SK-N-SH (cell line): ENCODE measurements around the gene MYBBP1A. TPM values are rescaled to one million over a fixed set of nuclear protein-coding genes. Genes with fewer than 3 reads are reported as not detected.

ENCODE experiments used
- CTCF ChIA-PET: fragments of 300-600, 350-600 bp; formaldehyde crosslinking; extraction: SDS; loops from one replicate; lab custom pipeline; 2021; lab: Yijun Ruan, JAX
- POLR2A ChIA-PET: fragments of 350-600 bp; sonication (Branson Sonifier 250); formaldehyde crosslinking; extraction: SDS; loops from one replicate; lab custom pipeline; 2020; ENCODE audit warnings: antibody characterized with exemption, inconsistent platforms; lab: Yijun Ruan, JAX
- DNase-seq: peaks from one replicate; pipeline ENCODE4 v3.0.0; 2012
- H2AFZ ChIP-seq: fragments of 200-600 bp; sonication (generic); 2 replicates; pipeline ENCODE4 v1.8.1; 2016; ENCODE audit warnings: antibody characterized with exemption, mild to moderate bottlenecking, low read depth
- H3F3A ChIP-seq: fragments of 200-600 bp; sonication (generic); replicated peaks from 2 replicates; pipeline ENCODE3; 2016; ENCODE audit warnings: antibody characterized with exemption, mild to moderate bottlenecking; ENCODE audit not compliant: insufficient read depth
- H3K27ac ChIP-seq, 2 experiments: fragments of 200-500 bp in 1 of 2; fragments of 200-600 bp in 1 of 2; sonication (Bioruptor generic) in 1 of 2; sonication (generic), shearing (Covaris generic) in 1 of 2; 2 replicates each; pipeline versions ENCODE4 v1.5.1 to v1.6.1; 2014 to 2016; ENCODE audit warnings: low read depth in 2 of 2, inconsistent platforms in 1 of 2, low read length in 1 of 2, mild to moderate bottlenecking in 1 of 2, mixed read lengths in 1 of 2
- H3K27me3 ChIP-seq: fragments of 200-600 bp; sonication (generic), shearing (Covaris generic); 2 replicates; pipeline ENCODE4 v1.6.1; 2016; ENCODE audit warnings: mixed run types; ENCODE audit not compliant: insufficient read depth
- H3K36me3 ChIP-seq, 2 experiments: fragments of 200-500 bp in 1 of 2; fragments of 200-600 bp in 1 of 2; sonication (Bioruptor generic) in 1 of 2; sonication (generic) in 1 of 2; replicated peaks in 1 of 2; 2 replicates each; pipeline versions ENCODE3 to v1.5.1; 2014 to 2016; ENCODE audit warnings: low read length in 1 of 2, mild to moderate bottlenecking in 1 of 2; ENCODE audit not compliant: insufficient read depth in 2 of 2, control insufficient read depth in 1 of 2
- H3K4me1 ChIP-seq, 2 experiments: fragments of 200-500 bp in 1 of 2; fragments of 200-600 bp in 1 of 2; sonication (Bioruptor generic) in 1 of 2; sonication (generic), shearing (Covaris generic) in 1 of 2; 2 replicates each; pipeline versions ENCODE4 v1.5.1 to v1.6.1; 2014 to 2016; ENCODE audit warnings: low read depth in 1 of 2, low read length in 1 of 2, mixed run types in 1 of 2; ENCODE audit not compliant: insufficient read depth in 2 of 2, control insufficient read depth in 1 of 2
- H3K4me2 ChIP-seq: fragments of 200-600 bp; sonication (generic), shearing (Covaris generic); 2 replicates; pipeline ENCODE4 v1.6.1; 2017; ENCODE audit warnings: mixed run types
- H3K4me3 ChIP-seq, 2 experiments: fragments of 200-500 bp in 1 of 2; fragments of 200-600 bp in 1 of 2; sonication (Bioruptor generic) in 1 of 2; sonication (generic), shearing (Covaris generic) in 1 of 2; 2 replicates each; pipeline versions ENCODE4 v1.5.1 to v1.8.1; 2014 to 2016; ENCODE audit warnings: low read depth in 2 of 2, inconsistent platforms in 1 of 2, low read length in 1 of 2, mild to moderate bottlenecking in 1 of 2, mixed read lengths in 1 of 2, moderate library complexity in 1 of 2
- H3K79me2 ChIP-seq: fragments of 200-600 bp; sonication (generic); 2 replicates; pipeline ENCODE4 v1.8.1; 2017; ENCODE audit warnings: mild to moderate bottlenecking; ENCODE audit not compliant: insufficient read depth
- H3K9ac ChIP-seq: fragments of 200-600 bp; sonication (generic); 2 replicates; pipeline ENCODE4 v1.6.1; 2017; ENCODE audit warnings: mixed run types
- H3K9me2 ChIP-seq: fragments of 200-600 bp; sonication (generic); 2 replicates; pipeline ENCODE4 v1.6.1; 2017; ENCODE audit warnings: mixed run types
- H3K9me3 ChIP-seq: fragments of 200-600 bp; sonication (generic); 2 replicates; pipeline ENCODE4 v1.6.1; 2017; ENCODE audit warnings: mixed run types, mild to moderate bottlenecking, moderate library complexity
- H4K20me1 ChIP-seq: fragments of 200-600 bp; sonication (generic); 2 replicates; pipeline ENCODE4 v1.6.1; 2017; ENCODE audit warnings: mild to moderate bottlenecking, mixed run types; ENCODE audit not compliant: insufficient read depth
- CHD2 ChIP-seq: fragments of 150-350 bp; IDR thresholded peaks from 2 replicates; pipeline ENCODE4 v1.6.1; 2018; ENCODE audit warnings: low read length; ENCODE audit not compliant: partially characterized antibody
- EP300 ChIP-seq, 2 experiments: IDR thresholded peaks; 2 replicates each; pipeline versions ENCODE4 v1.4.0 to v1.6.1; 2012; ENCODE audit warnings: borderline replicate concordance in 1 of 2, low read depth in 1 of 2, low read length in 1 of 2
- EZH2phosphoT487 ChIP-seq: fragments of 200-600 bp; sonication (generic); IDR thresholded peaks from 2 replicates; pipeline ENCODE4 v1.6.1; 2017; ENCODE audit warnings: low read depth, mixed run types, mild to moderate bottlenecking, antibody characterized with exemption, moderate library complexity, borderline replicate concordance
- FOSL2 ChIP-seq: IDR thresholded peaks from 2 replicates; pipeline ENCODE4 v1.4.0; 2012; ENCODE audit warnings: low read depth, mild to moderate bottlenecking, moderate library complexity, borderline replicate concordance
- FOXM1 ChIP-seq: IDR thresholded peaks from 2 replicates; pipeline ENCODE4 v1.4.0; 2012; ENCODE audit warnings: low read depth, mild to moderate bottlenecking
- GATA2 ChIP-seq: sonication (generic); formaldehyde crosslinking; IDR thresholded peaks from 2 replicates; pipeline ENCODE4 v1.5.0; 2020; ENCODE audit warnings: mild to moderate bottlenecking, missing genetic modification reagents
- MEF2A ChIP-seq: IDR thresholded peaks from 2 replicates; pipeline ENCODE4 v1.4.0; 2012; ENCODE audit warnings: low read depth, borderline replicate concordance
- TEAD4 ChIP-seq: IDR thresholded peaks from 2 replicates; pipeline ENCODE4 v1.4.0; 2012; ENCODE audit warnings: mild to moderate bottlenecking, borderline replicate concordance; ENCODE audit not compliant: insufficient read depth
- WGBS: methylation state at CpG from one replicate; pipeline ENCODE4 v1.1.6; 2017; ENCODE audit warnings: low lambda C conversion rate; 5-methylcytosine and 5-hydroxymethylcytosine counted together
- polyA plus RNA-seq, 3 experiments: library from polyadenylated mRNA; depleted of rRNA; stranded (reverse); fragments of >200 nt; gene quantifications; 2 replicates each; pipeline ENCODE4 v1.2.3, GENCODE V29; 2012
- TF ChIP-seq, protein P1 (sequence below): fragments of 150-350 bp; IDR thresholded peaks from 2 replicates; pipeline ENCODE4 v1.6.1; 2016; ENCODE audit warnings: mild to moderate bottlenecking, low read depth, low read length
- TF ChIP-seq, protein P2 (sequence below): fragments of 200-600 bp; sonication (generic); IDR thresholded peaks from 2 replicates; pipeline ENCODE4 v1.6.1; 2017; ENCODE audit warnings: antibody characterized with exemption, mild to moderate bottlenecking, moderate library complexity
- TF ChIP-seq, protein P3 (sequence below): fragments of 150-350 bp; IDR thresholded peaks from 2 replicates; pipeline ENCODE4 v1.6.1; 2017; ENCODE audit warnings: antibody characterized with exemption, low read length, low read depth, borderline replicate concordance
- TF ChIP-seq, protein P4 (sequence below): IDR thresholded peaks from 2 replicates; pipeline ENCODE4; 2012

The MYBBP1A gene
- polyA plus RNA-seq, 1 of the 3 experiments (the other 2 are of a cell fraction), result 93.0 TPM

DNA sequence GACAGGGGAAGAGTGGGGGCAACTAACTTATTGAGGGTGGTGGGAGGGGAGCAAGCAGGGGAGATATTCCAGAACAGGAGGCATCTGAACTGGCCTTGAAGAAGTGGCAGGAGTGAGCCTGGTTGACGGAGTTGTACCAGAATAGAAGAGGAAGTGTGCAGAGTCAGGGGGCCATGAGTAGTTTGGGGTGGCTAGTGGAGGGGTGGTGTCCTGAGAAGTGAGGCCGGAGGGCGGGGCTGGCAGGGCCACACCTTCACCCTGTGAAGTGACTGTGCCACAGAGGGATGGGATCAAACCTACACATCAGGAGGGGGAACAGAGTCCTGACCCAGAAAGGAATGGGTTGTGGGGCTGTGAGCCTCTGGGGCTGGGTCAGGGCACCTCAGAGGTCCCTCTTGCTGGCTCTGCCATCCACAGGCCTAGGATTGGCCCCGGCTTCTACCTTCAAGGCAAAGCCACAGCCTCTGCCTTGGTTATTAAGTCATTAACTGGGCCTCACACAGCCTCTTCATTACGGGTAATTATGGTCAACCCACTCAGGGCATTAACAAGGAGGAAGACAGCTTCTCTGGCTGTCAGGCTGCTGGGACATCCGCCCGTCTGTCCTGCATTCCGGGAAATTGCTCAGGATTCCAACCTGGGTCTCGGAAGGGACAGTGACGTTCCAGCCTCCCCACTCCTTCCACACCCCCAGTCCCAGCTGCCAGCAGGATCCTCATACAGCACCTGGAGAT, 43.8 kb downstream of the MYBBP1A start:
- Histone ChIP-seq H3K9me2 (no peaks in the 10 kb centered on the region), H3K4me1 (no peaks in the 10 kb centered on the region; a peak in 1 of 4 replicates), H3K9ac (no peak overlapping the region), H3K27me3 (no peaks in the 10 kb centered on the region), H3F3A (no peaks in the 10 kb centered on the region), H2AFZ (no peak overlapping the region), H3K9me3 (no peaks in the 10 kb centered on the region), H3K79me2 (no peaks in the 10 kb centered on the region), H4K20me1 (no peaks in the 10 kb centered on the region), H3K4me3 (no peak overlapping the region), H3K36me3 (no peaks in the 10 kb centered on the region), H3K4me2 (no peak overlapping the region), H3K27ac (no peak overlapping the region)
- POLR2A ChIA-PET, result no interaction called here
- CTCF ChIA-PET, result interaction anchor here (1.5 kb wide), 1 partner anchor 8 kb away, joined by 4 read pairs; no protein-coding TSS in a partner anchor
- DNase-seq, result no peak
- 79% methylated on average over 6 of the region's 10 CpGs for WGBS
- TF ChIP-seq, protein P1, sequence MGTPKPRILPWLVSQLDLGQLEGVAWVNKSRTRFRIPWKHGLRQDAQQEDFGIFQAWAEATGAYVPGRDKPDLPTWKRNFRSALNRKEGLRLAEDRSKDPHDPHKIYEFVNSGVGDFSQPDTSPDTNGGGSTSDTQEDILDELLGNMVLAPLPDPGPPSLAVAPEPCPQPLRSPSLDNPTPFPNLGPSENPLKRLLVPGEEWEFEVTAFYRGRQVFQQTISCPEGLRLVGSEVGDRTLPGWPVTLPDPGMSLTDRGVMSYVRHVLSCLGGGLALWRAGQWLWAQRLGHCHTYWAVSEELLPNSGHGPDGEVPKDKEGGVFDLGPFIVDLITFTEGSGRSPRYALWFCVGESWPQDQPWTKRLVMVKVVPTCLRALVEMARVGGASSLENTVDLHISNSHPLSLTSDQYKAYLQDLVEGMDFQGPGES, result no peak
- TF ChIP-seq EP300 (IDR thresholded peaks at IDR 0.05; ENCODE audit: borderline replicate concordance in 1 of 2, low read depth in 1 of 2, low read length in 1 of 2), result no peak
- TF ChIP-seq, protein P2, sequence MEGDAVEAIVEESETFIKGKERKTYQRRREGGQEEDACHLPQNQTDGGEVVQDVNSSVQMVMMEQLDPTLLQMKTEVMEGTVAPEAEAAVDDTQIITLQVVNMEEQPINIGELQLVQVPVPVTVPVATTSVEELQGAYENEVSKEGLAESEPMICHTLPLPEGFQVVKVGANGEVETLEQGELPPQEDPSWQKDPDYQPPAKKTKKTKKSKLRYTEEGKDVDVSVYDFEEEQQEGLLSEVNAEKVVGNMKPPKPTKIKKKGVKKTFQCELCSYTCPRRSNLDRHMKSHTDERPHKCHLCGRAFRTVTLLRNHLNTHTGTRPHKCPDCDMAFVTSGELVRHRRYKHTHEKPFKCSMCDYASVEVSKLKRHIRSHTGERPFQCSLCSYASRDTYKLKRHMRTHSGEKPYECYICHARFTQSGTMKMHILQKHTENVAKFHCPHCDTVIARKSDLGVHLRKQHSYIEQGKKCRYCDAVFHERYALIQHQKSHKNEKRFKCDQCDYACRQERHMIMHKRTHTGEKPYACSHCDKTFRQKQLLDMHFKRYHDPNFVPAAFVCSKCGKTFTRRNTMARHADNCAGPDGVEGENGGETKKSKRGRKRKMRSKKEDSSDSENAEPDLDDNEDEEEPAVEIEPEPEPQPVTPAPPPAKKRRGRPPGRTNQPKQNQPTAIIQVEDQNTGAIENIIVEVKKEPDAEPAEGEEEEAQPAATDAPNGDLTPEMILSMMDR, result no peak
- TF ChIP-seq GATA2 (CRISPR knock-in tag), result no peak
- no peak for TF ChIP-seq EZH2phosphoT487
- no peak for TF ChIP-seq CHD2
- TF ChIP-seq, protein P3, sequence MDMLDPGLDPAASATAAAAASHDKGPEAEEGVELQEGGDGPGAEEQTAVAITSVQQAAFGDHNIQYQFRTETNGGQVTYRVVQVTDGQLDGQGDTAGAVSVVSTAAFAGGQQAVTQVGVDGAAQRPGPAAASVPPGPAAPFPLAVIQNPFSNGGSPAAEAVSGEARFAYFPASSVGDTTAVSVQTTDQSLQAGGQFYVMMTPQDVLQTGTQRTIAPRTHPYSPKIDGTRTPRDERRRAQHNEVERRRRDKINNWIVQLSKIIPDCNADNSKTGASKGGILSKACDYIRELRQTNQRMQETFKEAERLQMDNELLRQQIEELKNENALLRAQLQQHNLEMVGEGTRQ, result no peak
- TF ChIP-seq TEAD4, result no peak
- TF ChIP-seq, protein P4, sequence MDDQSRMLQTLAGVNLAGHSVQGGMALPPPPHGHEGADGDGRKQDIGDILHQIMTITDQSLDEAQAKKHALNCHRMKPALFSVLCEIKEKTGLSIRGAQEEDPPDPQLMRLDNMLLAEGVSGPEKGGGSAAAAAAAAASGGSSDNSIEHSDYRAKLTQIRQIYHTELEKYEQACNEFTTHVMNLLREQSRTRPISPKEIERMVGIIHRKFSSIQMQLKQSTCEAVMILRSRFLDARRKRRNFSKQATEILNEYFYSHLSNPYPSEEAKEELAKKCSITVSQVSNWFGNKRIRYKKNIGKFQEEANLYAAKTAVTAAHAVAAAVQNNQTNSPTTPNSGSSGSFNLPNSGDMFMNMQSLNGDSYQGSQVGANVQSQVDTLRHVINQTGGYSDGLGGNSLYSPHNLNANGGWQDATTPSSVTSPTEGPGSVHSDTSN, result no peak
- no peak for TF ChIP-seq FOXM1
- TF ChIP-seq MEF2A, result no peak
- no peak for TF ChIP-seq FOSL2
